ENCODE measurements around the gene HOXC10. TPM values are rescaled to one million over a fixed set of nuclear protein-coding genes. Genes with fewer than 3 reads are reported as not detected.
A peak's percentile ranks its signal among the peaks of the same experiment; 100 is the strongest.

The HOXC10 gene
- total RNA-seq, 1 donor: 0.43 TPM

DNA sequence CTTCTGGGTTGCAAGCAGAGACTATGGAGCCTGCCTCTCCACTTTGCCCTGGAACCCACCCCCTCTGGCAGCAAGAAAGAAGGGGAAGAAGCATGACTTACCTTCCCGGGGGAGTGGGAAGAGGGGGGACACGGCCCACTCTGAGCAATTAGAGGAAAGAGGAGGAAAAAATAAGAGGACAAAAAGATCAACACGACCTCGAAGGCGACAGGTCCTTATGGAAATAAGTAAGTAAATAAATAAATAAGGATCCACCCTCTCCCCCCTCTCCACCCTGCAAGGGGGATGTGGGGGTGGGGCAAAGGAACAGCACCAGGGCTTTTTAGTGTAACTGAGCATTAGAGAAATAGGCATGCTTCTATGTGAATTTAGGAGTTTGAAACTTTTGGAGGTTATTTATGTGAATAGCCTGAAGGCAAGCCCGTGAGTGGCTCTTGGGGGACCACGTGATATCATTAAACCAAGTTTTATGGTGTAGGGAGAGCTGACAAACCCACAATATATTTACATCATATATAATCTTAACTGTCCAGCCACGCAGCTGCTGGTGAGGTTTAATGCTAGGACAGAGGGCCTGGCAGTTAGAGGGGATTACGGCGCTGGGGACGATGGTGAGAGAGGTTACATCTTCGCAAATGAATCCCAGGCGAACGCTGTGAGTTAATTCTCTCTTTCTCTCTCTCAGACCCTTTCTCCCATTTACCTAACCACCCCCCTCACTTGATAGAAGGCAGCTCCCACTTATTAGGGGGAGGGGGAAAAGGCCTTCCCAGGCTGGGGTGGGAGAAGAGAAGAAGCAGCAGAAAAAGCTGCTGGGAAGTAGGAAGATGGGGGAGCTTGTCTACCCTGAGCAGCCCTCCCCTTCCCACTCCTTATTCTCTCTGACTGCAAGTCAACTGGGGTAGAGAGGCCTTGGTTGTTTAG lies 52.7 kb downstream of the HOXC10 start:
- H3K4me3 ChIP-seq (ENCODE audit: low read depth, low read length): no peak overlapping the region
- TF ChIP-seq, protein P1, sequence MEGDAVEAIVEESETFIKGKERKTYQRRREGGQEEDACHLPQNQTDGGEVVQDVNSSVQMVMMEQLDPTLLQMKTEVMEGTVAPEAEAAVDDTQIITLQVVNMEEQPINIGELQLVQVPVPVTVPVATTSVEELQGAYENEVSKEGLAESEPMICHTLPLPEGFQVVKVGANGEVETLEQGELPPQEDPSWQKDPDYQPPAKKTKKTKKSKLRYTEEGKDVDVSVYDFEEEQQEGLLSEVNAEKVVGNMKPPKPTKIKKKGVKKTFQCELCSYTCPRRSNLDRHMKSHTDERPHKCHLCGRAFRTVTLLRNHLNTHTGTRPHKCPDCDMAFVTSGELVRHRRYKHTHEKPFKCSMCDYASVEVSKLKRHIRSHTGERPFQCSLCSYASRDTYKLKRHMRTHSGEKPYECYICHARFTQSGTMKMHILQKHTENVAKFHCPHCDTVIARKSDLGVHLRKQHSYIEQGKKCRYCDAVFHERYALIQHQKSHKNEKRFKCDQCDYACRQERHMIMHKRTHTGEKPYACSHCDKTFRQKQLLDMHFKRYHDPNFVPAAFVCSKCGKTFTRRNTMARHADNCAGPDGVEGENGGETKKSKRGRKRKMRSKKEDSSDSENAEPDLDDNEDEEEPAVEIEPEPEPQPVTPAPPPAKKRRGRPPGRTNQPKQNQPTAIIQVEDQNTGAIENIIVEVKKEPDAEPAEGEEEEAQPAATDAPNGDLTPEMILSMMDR (IDR thresholded peaks at IDR 0.05; ENCODE audit: insufficient read depth, low read depth, low read length): no peak
- peak; percentile 87 for DNase-seq (ENCODE audit: low read depth)

DNA sequence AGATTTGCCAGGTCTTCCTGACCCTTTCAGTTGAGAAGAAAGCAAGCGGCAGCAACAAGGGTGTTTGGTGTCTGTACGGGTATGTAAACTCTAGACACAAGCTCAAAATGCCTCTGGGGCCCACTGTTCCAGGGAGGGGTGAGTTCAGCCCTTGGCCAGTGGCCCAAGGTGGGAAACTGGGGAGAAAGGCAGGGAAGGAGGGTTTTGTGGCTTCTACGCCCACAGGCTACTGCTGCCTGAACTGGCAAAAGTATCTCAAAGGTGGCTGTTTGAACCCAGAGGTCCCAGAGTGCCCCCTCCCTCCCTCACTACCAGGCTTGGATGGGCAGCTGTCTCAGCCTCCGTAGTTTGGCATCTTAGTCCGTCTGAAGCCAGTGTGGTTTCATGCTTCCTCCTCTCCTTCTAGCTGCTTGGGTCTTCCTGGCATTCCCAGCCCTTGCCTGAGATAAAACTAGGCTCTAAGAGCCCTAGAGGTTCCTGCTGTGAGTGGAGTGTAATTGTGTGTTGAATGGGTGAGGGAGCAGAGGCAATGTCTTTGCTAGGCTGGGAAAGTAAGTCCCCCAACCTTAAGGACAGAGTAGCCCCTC lies 53.4 kb downstream of the HOXC10 start:
- TF ChIP-seq, protein P1 (IDR thresholded peaks at IDR 0.05; ENCODE audit: insufficient read depth, low read depth, low read length): no peak
- H3K4me3 ChIP-seq (ENCODE audit: low read depth, low read length): no peak overlapping the region
- no peak for DNase-seq (ENCODE audit: low read depth)

DNA sequence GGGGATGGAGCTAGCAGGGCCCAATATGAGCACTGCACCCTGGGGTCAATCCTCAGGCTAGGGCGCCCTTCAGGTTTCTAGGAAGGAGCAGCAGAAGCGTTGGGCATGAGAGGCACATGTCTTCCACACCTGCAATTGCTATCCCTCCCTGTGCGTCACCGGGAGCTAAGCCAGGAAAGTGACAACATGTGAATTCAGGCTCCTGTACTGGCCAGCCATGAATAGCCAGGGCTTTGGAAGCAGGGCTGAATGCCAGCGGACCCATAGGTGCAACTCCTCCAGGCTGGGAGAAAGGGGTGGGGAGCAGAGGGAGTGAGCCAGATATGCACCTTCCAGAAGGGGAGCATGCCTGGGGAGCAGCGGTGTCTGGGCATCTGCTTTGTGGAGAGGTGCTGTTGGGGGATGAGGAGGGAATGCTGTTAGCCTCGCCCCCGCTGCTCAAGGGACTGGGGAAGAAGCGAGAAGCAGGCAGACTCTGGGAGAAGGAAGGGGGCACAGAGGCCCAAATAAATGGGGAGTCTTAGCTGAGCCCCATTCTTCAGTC lies 54.0 kb downstream of the HOXC10 start:
- DNase-seq (ENCODE audit: low read depth): no peak
- TF ChIP-seq, protein P1 (IDR thresholded peaks at IDR 0.05; ENCODE audit: insufficient read depth, low read depth, low read length): no peak
- no peak overlapping the region for H3K4me3 ChIP-seq (ENCODE audit: low read depth, low read length)

DNA sequence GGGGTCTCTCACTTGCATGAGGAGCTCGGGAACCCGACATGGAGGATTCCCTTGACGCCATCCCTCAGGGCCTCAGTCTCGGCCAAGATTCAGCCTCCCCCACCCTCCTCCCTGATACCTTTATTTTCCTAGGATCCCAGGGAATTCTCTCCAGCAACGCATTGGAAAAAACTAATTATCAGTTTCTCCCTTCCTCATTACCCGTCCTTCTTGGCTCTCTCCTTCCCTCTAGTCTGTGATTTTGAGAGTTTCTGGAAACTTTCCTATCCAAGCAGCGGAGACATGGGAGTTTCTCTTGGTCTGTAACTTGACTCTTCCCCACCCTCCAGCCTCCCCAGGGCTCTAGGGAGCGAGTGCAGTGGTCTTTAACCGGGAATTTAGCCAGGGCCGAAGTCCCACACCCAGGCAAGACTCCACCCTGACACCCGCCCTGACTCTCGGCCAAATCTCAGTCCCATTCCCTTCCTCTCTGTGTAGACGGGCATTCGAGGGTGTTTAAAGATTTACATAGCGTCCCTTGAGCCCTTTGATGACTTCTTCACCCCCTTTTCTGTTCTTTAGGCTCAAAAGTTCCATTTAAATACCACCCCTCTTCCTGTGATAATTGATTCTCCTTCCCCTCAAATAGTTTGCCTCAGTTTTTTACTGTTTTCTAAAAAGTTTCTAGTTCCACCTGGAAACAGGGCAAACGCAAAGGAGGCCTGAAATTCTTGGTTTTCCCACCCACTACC lies 54.6 kb downstream of the HOXC10 start:
- DNase-seq (ENCODE audit: low read depth): no peak
- TF ChIP-seq, protein P1 (IDR thresholded peaks at IDR 0.05; ENCODE audit: insufficient read depth, low read depth, low read length): no peak
- no peak overlapping the region for H3K4me3 ChIP-seq (ENCODE audit: low read depth, low read length)

Small RNAs within 50 kb of the gene (small RNA-seq; reads per million reads assigned to genes)
- gene AC012531.3: not detected
- gene AC012531.4: not detected
- gene HOXC5: 0.28 reads per million
- 4.8 reads per million, percentile 81 among the genes with 10 or more reads in this experiment for gene MIR196A2
- 27.8 reads per million, percentile 94 among the genes with 10 or more reads in this experiment for gene MIR615
- gene RF01905: not detected
- not detected for gene RF01906

Other genes starting within 250 kb of the HOXC10 start
- not detected in 2 replicates for gene CISTR, start 233.2 kb upstream of the HOXC10 start, total RNA-seq
- 0.32 TPM in 1 of 2 replicates, not detected in the other for gene HOXC13, start 46.3 kb upstream of the HOXC10 start, total RNA-seq
- gene HOXC12, start 30.2 kb upstream of the HOXC10 start, total RNA-seq: under 0.01 TPM in 2 replicates
- gene HOXC11, start 12.0 kb upstream of the HOXC10 start, total RNA-seq: 0.86 and 2.9 TPM in 2 replicates
- gene HOTAIR, start 10.2 kb upstream of the HOXC10 start, total RNA-seq: 0.86 and 3.2 TPM in 2 replicates
- 0.86 and 7.4 TPM in 2 replicates for gene HOXC9, start 15.0 kb downstream of the HOXC10 start, total RNA-seq
- 0.86 and 2.6 TPM in 2 replicates for gene HOXC8, start 23.8 kb downstream of the HOXC10 start, total RNA-seq
- 1.6 and 1.7 TPM in 2 replicates for gene HOXC6, start 43.3 kb downstream of the HOXC10 start, total RNA-seq
- 0.43 and 1.3 TPM in 2 replicates for gene HOXC5, start 47.9 kb downstream of the HOXC10 start, total RNA-seq
- under 0.01 and 1.6 TPM in 2 replicates for gene HOXC4, start 68.7 kb downstream of the HOXC10 start, total RNA-seq
- gene SMUG1, start 203.8 kb downstream of the HOXC10 start, total RNA-seq: 25.4 and 29.4 TPM in 2 replicates

Data from fibroblast of villous mesenchyme (primary cell).